Stimulated activated CD8-positive, alpha-beta memory T cell treated with anti-CD3 and anti-CD28 coated beads, Interleukin-7, amount 100 ng/mL, for 4 hours (primary cell): ENCODE measurements around the gene SLC22A6.
"Not testable (repeated sequence)": the region's sequence is repeated elsewhere in the genome, so short reads cannot be mapped to it uniquely, and the experiment has no call there.

Experiments used
- DNase-seq, 2 donors: peaks; one replicate each; pipeline ENCODE4 v3.0.0-alpha.2; 2020; ENCODE audit warnings: low read depth in 2 of 2

Gene SLC22A6

DNA sequence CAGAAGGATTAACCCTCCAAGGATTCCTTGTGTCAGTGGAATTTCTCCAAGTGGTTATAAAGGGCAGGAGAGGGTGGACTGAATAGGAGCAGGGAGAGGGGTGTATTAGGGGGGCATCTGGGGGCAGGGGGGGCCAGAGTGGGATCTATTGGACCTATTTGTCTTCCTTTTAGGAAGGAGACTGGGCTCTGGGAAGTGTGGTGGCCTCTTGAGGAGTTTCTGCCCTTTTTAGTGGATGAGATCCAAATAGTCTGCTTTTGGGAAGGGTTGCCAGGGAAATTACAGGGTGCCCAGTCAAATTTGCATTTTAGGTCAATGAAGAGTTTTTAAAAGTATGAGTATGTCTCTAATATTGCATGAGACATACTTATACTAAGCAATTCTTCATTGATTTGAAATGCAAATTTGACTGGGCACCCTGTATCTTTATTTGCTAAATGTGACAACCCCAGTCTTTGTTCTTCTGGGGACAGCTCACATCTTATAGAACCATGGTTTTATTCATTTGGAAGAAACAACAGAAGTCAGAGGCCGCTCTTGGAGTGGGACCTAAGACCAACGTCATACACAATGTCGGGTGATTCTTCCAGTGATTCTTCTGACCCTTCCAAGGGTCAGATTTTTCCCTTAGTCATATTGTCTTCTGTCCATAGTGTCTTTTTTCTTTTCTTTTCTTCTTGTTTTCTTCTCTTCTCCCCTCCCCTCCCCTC, 429 bp upstream of the SLC22A6 start:
- DNase-seq: no peak

DNA sequence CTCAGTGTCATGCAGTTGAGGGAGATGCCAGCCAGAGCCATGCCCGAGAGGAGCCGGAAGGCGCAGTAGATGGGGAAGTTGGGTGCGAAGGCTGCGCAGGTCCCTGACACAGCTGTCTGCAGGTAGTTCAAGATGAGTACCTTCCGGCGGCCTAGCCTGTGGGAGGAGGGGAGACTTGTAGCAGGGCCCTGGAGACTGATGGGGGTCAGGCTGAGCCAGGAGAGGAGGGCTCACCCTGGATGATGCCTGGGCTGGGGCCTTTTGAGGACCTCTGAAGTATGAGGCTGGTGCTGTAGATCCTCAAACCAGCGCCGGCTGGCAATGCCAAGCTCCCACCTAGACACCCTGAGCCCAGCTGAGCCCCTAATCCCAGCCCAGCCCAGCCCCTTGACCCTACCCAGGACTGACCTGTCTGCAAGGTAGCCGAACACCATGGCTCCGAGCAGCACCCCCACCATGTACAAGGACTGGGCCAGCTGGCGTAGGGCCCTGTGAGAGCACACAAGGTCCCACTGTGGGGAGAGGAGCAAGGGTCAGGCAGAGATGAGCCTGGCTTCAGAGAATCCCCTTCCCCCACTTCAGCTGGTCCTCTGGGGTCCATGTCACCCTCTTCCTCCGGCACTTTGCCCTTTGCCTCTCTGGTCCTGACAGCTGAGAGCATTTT, 1.1 kb downstream of the SLC22A6 start:
- DNase-seq: no peak

DNA sequence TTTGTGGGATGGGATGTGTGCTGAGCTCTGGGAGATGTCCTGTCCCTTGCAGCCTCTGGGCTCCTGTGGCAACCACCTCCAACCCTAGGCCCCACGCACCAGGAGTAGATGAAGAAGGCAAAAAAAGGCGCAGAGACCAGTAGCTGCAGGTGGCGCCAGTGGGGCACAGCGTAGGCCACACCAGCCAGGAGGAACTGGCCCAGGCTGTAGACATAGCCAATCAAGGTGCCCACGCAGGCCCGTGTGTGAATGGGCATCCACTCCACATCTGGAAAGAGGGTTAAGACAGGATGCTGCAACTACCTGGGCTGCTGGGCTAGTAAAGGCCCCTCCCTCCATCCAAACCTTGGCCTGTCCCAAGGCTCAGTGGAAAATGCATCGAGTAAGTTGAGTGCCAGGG, 3.0 kb downstream of the SLC22A6 start:
- no peak for DNase-seq

DNA sequence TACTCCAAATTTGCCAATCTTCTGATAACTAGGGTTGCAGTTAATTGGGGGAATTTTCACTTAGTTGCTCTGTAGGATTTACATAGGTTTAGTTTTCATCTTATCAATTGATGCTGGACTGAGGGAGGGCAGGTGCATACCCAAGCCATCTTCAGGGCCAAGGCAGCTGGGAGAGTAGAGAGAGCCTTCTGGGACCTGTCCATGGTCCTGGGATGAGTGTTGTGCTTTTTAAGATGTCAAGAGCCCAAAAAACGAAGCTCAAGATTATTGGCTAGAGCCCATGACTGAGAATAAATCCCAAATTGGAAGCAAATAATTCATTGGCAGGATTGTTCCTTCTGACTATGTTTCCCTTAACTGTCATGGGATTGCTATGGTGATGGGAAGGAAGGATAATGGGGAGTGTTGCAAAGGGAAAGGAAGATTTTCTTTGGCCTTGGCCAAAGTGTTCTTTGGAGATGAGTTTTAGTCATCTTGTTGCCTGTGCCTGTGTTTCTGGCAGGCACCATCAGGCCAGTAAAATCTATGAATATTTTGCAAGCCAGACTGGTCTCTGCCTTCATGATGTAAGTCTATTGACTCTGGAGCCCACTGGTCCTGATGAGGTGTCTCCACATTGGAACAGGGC, 4.5 kb downstream of the SLC22A6 start:
- DNase-seq: no peak

DNA sequence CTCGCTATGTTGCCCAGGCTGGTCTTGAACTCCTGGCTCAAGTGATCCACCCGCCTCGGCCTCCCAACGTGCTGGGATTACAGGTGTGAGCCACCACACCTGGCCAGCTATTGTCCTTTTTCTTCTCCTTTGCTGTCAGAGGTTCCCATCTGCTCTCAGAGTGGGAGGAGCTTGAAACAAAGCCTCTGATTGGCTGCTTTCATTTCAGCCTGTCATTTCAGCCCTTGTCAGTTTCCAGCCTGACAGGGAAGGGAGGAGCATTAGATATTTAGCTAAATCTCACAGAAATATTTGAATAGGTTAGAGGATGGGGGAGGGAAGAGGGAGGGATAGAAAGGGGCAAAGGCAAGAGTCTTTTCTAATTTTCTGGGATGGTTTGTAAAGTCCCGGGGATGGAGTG, 8.7 kb downstream of the SLC22A6 start:
- DNase-seq: no peak

DNA sequence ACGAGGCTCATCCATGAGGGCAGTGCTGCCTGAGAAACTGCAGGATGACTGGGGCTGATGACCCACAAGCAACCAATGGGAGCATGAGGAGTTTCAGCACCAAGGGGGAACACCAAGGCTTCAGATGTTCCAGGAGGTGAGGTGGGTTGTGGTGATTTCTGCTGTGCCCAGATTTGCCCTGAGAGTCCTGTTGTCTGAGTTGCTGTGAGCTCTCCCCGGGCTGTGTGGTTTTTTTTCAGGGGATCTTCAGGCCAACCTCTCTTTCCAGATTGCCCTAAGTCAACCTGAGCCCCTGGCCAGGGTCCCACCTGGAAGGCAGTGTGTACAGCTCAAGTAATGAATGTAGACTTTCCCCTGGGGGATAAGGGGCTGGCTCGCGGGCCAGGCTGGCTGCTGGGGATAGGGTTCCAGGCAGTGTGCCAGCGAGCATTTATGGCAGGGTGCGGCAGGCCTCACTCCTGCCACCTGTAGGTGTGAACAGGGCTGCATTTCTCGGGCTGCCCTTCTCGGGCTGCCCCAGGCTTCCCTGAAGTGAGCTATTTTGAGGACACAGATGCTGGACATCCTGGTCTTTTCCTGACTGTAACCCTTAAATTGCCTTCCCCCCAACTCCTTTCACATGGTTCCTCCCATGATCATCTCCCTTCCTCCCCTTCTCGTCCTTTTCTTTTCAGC, 9.8 kb downstream of the SLC22A6 start:
- no peak for DNase-seq

DNA sequence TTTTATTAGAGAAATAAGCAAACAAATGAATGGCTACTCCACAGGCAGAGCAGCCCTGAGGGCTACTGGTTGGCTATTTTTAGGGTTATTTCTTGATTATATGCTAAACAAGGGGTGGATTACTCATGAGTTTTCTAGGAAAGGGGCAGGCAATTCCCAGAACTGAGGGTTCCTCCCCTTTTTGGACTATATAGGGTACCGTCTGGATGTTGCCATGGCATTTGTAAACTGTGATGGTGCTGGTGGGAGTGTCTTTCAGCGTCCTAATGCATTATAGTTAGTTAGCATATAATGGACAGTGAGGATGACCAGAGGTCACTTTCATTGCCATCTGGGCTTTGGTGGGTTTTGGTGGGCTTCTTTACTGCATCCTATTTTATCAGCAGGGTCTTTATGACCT, 19.2 kb downstream of the SLC22A6 start:
- no peak for DNase-seq

DNA sequence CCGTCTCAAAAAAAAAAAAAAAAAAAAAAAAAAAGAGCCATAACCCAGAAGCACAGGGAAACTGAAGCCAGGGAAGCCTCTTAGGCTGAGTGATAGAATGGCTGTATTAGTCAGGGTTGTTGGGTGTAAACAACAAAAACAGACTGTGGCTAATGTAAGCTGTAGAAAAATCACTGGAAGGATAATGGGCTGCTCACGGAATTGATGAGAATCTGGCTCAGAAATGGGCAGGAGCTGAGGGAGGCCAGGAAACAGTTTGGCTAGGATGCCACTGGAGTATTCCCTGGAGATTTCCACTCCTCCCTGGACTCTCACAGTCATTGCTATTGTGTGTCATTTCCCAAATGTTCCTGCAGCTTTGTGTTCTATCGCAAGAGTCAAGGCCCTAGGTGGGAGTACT, 22.4 kb downstream of the SLC22A6 start:
- no peak for DNase-seq

DNA sequence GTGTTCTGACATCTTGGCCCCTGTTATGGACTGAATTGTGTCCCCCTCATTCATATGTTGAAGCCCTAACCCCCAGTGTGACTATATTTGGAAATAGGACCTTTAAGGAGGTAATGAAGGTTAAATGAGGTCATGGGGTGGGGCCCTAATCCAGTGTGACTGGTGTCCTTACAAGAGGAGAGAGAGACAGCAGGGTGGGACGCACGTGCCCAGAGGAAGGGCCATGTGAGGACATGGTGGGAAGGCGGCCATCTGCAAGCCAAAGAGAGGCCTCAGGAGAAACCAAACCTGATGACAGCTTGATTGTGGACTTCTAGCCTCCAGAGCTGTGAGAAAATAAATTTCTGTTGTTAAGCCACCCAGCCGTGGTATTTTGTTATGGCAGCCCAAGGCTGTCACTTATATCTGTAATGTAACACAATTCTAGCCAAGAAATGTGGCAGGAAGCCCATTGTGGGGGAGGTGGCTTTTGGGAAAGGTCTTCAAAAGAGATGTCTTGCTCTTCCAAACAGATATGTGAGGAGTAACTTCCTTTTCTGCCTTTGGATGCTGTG, 23.7 kb downstream of the SLC22A6 start:
- DNase-seq: no peak

DNA sequence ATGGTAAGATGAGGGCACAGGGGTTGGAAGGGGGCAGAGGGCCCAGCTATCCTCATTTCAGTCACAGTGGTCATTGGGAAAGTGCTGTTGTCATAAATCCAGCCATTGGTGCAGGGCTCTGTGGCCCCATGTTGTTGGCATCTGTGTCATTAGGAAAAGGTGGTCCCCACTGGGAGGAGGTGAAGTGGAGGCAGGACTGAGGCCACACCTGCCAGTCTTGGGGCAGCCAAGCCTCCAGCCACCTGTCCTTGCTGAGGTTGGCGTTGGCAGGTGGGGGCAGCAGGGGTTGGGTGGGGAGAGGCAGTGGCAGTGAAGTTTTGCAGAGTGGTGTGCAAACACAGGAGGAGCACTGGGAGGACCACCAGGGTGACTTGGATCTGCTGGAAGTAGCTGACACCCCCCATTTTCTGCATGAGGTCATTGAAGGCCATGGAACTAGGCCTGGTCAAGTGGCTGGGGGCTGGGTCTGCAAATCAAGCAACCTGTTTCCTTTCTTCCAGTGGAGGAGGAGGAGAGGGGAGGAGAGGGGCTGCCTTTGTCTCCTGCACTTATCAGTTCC, 25.3 kb downstream of the SLC22A6 start:
- no peak for DNase-seq

DNA sequence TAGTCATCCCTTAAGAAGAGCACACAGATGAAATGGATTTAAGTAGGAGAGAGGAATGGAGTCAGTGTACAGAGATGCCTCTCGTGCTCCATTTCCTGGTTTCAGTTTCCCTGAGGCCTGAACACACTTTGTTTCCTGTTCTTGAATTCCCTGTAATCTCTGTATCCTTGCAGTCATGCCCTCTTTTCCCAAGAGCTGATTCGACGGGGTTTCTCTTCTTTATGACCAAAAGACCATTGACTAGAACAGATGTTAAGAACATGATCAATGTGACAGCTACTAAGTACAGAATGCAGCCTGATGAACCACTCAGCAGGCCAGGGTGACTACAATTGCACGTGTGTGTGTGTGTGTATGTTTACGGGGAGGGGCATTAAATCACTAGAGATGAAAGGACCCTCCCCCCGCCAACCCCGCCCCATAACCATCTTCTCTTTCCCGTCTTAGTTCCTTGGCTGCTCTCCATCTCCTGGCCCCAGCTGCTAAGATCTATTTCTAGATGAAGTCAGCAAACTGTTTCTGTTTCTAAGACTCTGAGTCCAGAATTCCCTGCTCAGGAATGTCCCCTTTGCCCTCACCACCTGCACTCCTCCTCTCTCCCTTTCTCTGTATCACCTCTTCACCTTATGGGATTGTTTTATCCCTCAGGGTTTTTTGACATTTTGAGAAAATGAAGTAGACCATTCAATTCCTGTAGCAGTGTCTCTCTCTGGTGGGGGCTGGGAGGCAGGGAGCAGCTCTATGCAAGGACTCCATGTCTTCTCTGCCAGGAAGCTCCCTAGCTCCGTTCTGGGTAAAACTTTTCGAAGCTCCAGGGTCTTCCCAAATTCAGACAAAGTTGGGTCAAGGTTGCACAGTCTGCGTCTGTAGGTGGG, 26.0 kb downstream of the SLC22A6 start:
- no peak for DNase-seq

DNA sequence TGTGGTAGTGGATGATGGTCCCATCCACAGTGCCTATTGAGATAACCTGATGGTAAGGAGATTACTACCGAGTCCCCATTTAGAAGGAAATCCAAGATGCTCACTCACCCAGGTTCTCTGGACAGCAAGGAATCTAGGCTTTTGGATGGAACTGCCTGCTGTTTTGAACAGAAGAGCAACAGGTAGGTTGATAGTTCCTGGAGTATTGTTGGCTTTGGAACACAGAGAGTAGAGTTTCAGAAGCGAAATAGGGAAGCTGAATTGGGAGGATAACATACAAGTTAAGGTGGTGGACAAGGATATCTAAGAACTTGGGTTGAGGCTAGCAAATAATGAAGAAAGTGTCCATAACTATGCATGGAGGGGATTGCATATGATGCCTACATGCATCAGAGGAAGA, 27.6 kb downstream of the SLC22A6 start:
- DNase-seq: no peak

DNA sequence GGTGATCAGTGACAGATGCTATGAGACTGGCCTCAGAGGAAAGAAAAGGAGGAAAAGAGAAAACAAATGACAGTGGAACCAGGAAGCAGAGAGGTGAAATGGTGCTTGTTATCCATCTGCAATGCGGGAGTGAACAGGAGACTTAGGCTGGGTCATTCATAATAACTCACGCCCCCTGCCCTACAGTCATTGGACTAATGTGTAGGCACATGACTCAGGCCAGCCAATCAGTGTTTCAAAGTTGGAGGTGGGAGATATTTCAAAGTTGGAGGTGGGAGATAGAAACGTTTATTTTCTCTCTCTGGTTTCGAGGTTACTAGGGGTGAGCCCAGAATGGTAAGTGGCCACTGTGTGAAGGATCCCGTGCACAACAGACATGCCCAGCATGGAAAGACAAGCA, 30.3 kb downstream of the SLC22A6 start:
- no peak for DNase-seq

DNA sequence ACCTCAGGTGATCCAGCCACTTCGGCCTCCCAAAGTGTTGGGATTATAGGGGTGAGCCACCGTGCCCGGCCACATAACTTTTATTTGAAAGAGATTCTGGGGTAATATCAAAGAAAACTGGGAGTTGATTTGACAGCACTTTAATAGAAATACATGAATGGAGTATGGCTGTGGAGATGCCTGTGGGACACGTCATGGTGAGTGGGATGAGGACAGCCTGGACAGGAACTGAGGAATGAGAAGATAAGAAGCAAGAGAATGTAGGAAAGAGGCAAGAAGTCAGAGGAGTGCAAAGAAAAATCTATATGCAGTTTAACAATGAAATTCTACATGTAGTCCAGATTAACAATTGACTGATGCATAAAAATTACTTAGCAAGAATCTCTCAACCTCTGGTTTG, 31.0 kb downstream of the SLC22A6 start:
- no peak for DNase-seq

DNA sequence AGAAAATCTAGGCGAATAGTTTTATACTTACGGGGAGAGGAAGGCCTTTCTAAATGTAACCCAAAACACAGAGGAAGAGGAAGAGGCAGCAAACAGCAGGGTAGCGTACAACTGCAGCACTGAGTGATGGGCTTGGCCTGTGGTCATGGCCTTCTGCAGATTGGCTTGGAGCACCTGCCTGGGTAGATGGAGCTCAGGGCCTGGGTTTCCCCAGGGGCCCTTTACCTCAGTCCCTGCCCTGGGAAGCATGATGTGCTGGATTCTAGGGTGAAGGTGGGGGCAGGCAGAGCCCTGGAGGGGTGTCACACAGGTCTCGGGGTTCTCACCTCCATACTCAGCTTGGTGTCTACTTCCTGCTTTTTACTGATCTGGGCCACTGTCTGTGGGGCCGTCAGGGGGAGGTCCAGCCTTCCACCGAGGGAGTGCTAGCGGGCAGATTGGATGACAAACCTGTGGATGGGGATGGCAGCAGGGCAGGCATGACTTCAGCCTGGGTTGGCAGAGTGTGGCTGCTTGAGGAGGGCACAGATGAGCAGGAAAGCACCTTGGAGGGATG, 35.9 kb downstream of the SLC22A6 start:
- no peak for DNase-seq

DNA sequence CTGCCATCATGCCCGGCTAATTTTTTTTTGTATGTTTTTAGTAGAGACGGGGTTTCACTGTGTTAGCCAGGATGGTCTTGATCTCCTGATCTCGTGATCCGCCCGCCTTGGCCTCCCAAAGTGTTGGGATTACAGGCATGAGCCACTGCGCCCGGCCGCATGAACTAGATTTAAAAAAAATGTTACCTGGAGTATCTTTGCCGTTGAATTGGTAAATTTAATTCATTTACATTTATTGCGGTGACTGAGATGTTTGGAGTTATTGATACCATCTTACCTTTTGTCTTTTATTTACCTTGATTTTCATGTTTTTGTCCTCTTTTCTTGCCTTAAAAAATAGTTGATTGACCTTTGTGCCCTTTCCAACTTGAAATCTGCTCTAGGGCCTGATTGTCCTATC, 39.2 kb downstream of the SLC22A6 start:
- not testable (repeated sequence) for DNase-seq

DNA sequence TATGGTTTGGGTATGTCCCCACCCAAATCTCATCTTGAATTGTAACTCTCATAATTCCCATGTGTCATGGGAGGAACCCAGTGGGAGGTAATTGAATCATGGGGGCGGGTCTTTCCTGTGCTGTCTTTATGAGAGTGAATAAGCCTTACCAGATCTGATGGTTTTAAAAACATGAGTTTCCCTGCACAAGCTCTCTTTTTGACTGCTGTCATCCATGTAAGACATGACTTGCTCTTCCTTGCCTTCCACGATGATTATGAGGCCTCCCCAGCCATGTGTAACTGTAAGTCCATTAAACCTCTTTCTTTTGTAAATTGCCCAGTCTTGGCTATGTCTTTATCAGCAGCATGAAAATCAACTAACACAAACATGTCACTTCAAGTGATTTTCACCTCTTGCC, 47.2 kb downstream of the SLC22A6 start:
- DNase-seq: not testable (repeated sequence)

DNA sequence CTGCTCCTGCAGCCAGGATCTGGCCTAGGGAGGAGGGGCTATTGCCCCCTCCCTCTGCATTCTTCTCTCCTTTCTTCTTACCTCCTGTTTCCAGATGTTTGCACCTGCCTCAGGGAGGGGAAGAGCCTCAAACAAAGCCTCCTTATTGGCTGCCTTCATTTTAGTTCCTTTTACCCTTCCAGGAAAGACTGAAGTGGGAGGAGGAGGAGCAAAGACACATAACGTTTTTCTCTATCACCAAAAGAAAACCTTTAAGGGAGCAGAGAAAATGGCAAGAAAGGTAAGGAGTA, 50.3 kb downstream of the SLC22A6 start:
- no peak for DNase-seq

DNA sequence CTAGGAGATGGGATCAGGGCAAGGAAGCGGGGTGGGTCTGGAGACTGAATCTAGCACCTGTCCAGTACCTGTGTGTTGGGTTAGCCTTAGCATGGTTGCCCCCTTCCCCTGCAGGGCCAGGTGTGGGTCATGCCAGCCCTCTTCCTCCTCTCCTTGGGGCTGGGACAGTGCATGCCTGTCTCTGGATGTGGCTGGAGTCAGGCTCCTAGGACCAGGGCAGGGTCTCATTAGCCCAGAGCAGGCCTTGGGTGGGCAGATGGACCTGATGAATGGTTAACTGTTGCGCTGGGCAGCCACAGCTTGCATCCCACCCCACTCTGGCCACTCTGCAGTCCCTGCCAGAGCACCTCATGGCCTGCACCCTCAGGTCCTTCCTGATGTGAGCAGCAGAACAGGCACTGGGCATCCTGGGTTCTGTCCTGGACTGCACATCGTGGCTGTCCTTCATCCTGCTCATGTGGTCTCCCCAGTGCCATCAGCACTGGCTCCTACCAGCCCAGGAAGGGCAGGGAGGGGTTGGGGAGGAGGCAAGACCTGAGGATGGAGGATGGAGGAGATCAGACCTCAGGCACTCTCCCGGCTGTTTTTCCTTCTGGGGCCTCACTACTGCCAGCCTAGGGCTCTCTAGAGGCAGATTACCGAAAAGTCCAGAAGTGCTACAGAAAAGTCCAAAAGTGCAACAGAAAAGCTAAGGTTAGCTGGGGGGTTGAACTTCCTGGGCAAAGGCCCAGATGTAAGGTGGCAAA, 50.8 kb downstream of the SLC22A6 start:
- DNase-seq: no peak

DNA sequence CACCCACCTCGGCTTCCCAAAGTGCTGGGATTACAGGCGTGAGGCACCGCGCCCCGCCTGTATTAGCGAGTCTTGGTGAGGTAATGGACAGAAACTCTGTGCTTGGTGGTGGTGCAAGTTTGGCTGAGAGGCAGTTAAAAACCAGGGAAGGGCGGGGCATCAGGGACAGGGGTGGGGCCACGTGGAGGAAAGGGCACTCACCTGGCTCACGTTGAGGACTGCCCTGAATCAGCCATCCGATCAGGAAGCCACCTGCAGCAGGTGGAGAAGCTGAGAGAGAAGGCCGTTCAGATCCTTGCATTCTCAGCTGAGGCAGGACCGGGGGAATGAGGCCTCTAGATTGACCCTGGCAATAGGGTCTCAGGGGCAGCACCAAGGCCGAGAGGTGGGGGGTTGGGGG, 51.5 kb downstream of the SLC22A6 start:
- no peak for DNase-seq
